Skin of body (tissue), 2 donors: Measurements from ENCODE around the gene NEDD4L. TPM values are rescaled to one million over a fixed set of nuclear protein-coding genes. Genes with fewer than 3 reads are reported as not detected.
"Not testable (repeated sequence)": the region's sequence is repeated elsewhere in the genome, so short reads cannot be mapped to it uniquely, and the experiment has no call there.

ENCODE experiments used
- DNase-seq: peaks from one replicate; lab custom pipeline; 2025; lab: John Stamatoyannopoulos, UW
- total RNA-seq: library from RNA; depleted of rRNA; stranded (reverse); fragments of >200 nt; gene quantifications from one replicate; pipeline ENCODE4 v1.2.3, GENCODE V29; 2014

NEDD4L gene
- total RNA-seq, 1 donor from 2014 or later, result 40.1 TPM

DNA sequence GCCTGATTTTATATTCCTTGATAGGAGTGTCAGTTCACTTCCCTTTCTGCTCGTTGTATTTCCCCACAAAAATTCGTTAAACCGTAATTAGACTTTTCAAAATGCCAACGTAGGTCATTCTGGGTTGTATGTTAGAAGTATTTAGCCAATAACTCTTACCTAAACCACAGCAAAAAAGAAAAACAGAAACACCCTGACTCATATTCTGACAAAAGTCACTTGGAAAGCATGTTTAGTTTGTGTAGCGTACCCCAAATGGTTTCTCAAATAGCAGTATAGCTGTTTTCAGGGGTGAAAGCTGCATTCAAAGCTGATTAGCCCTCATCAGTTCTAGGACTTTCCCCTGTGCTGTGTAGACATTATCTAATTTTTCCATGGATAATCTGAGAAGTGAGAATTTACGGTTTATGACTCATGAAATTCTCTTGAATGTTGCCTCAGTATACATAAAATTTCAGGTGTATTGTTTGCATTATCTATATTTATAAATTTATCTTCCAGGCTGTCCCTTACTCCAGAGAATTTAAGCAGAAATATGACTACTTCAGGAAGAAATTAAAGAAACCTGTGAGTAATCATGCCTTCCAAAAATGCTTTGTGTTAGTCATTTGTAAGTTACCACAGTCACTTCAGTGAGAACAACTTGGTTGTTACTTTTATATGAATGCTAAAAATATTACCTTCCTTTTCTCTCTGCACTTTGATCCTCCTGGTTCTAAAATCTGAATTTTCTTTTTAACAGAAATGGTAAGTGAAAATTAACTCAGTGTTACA, 319.9 kb downstream of the NEDD4L start:
- DNase-seq, result no peak

DNA sequence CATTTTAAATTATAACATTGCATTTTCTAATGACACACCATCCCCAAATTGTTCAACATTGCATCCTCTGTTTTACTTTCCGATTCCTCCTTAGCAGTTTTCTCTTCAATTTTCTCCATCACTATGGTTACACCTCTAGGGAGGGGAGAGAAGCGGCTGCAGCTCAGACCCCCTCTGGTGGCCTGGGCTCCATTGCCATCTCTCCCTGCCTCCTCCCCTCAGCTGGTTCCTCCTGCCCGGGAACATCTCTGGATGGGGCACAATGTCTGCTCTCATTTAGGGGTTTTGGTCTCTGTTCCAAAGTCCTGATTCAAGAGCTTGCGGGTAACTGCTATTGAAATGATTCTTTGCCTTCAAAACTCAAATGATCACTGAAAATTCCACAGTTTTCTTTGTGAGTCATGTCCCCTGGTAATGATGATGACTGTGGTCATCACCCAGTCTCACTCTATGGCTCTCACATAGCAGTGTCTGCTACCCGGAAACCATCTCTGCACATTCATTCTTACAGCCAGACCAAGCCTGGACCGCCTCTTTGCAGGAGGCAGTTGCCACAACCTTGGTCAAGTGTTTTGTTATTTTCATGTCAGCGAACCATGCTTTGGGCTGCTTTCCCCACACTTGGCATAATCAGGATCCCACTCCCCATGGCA, 321.0 kb downstream of the NEDD4L start:
- DNase-seq, result no peak

DNA sequence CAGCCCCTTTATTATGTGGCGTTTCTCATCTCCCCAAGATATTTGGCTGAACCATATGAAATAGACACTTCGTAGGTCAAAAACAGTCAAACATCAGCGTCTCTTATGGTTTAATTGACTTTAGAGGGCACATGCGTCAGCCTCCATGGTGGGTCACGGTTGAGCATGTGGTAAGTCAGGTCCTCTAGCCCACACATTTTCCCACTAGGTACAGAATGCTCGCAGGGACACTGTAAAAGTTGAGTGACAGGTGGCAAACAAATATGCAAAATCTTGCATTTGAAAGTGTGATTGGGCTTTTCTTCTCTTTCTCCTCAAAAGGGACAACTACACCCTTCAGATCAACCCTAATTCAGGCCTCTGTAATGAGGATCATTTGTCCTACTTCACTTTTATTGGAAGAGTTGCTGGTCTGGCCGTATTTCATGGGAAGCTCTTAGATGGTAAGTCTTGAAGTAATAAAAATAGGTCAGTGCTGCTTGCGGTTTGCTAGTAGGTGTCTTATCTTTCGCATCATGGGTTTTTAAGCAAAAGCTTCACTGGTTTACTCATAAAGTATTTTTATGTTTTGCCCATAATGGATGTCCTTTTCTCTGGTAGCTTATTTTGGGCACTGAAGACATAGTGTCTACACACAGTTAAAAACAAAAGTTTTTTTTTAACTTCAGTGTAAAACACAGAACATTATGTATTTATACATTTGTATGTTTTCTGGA, 323.6 kb downstream of the NEDD4L start:
- DNase-seq, result no peak

DNA sequence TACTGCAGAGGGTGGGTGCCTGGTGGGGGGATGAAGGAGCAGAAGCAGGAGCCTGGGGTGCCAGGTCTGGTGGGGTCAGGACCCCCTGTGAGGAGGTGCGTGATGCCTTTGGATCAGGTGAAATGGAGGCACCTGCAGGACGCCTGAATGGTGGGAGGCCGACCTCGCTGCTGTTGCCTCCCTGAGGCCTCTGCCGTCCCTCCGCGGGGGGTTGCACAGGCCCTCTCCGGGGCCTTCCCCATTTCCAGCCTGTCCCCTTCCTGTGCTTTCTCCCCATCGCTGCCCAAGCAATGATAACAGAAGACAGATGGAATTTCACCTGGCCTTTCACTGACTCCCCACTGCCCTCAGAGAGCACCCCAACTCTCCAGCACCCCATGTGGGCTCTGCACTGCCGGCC, 325.6 kb downstream of the NEDD4L start:
- DNase-seq, result no peak

DNA sequence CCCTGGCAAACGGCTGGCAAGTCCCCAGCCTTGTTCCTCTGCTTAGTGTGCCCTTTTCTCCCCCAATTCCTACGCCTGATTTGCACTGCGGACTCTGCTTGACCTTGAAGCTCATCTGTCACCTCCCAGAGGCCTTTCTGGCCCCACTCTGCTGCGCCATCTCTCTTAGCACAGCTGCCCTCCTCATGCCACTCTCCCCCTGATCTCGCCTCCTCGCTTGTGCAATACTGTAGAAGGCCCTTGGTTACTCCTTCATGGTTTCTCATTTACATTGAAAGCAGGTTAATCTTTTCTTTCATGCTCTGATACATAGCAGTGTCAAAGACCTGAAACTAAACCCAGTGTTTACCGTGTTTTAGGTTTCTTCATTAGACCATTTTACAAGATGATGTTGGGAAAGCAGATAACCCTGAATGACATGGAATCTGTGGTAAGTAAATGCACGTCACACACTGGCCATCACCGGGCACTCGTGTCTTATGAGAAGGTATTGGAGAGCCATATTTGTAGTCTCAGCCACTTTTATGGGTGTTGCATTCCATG, 326.1 kb downstream of the NEDD4L start:
- no peak for DNase-seq

DNA sequence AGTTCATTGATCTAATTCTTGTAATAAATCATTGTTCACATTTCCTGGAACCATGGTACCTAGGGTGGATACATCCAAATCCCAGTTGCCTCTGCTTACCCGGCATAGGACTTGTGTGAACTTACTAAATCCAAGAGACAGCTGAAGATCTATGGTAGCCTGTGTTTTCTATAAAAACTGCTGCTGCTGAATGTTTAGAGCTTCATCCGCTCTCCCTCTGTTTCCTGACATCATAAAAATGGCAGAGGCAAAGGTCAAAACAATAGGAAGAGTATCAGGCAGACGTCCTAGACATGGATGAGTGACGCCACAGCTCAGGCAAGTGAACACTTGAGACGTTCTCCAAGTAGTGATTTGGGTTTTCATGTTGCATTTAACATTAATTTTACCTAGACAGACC, 326.6 kb downstream of the NEDD4L start:
- no peak for DNase-seq

DNA sequence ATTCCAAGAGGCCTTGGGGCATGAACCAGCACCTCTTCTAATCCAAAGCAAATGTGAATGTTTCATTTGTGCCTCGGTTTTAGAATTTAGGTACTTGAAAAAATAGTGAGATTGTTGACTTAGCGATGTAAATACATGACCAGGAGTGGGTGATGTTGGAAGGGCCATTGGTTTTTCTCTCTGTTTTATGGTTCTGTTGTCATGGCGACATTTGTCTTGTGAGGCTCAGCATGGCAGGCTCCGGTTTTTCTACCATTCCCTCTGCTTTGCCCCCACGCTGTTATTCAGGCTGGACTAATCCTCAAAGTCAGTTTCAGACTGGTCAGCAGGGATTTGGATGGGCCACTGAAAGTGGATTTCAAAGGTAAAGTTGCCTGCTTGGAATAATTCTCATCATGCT, 329.5 kb downstream of the NEDD4L start:
- DNase-seq, result no peak

DNA sequence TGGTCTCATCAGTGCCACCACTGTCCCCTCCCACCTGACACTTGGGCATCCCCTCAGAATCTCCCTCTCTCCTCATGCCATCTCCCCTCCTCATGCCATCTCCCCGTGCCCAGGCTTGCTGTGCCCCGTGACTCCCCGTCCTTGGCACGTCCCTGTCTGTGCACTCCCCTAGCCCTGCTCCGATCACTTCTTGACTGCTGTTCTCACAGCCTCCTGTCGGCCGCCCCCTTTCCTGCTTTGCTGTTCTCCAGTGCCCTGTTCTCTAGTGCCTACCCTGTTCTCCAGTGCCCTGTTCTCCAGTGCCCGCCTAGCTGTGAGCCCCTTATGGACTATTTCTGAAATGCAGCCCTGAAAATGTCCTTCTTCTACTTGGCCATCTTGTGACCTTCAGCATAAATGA, 331.0 kb downstream of the NEDD4L start:
- DNase-seq, result no peak

DNA sequence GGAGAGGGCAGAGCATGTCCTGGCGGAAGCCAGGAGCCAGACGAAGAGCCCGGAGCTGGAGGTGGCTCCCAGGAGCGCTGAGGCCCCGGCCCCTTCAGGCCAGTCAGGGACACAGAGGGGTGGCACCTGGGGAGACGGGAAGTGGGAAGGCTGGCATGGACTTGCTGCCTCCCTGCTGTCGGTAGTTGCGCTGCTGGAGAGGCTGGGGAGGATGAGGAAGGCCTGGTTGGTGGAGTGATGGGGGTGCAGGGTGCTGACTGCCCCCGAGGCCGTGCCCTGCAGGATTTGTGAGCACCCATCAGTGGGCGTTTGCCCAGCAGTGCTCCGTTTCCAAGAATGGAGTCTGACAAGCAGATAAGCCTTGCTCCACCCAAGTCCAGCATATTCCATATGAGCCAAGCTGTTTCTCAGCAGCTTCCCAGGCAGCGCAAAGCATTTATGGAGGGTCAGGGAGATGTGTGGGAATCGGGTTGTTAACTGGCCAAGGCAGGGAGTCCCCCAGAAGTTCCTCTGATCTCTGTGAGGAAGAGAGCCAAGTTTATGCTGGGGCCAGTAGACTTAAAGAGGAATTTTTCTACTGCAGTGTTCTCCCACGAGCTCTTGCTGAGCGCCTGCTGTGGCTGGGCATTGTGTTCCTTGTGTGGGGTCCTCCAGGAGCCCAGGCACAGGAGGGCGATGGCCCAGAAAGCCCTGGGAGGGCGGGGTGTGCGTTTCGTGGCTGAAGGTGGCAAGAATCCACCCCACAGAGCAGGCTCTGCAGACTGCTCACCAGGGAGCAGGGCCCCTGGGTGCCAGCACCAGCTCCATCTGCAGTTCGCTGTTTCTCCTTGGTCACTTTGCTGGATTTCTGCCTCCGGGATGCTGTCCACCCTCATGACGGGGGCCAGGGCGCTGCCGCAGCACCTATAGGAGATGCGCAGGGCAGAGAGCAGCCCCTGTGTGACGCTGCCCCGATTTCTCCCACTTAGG, 334.7 kb downstream of the NEDD4L start:
- DNase-seq, result no peak

DNA sequence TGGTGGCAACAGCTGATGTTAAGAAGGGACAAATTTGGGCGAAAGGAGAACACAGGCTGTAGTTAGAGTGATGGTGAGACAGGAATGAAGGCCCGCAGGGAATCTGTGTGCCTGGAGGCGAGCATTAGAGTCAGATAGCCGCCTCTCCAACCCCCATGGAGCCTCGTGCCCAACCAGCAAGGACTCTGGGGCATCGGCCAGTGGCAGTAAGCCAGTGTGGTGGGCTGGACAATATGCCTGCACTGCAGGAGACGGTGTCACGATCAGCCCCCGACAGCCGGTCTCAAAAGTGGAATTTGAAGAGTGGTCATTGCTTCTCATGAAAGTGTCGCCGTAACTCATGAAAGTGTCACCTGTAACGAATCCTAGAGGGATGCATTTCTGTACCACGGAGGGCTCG, 335.4 kb downstream of the NEDD4L start:
- no peak for DNase-seq

DNA sequence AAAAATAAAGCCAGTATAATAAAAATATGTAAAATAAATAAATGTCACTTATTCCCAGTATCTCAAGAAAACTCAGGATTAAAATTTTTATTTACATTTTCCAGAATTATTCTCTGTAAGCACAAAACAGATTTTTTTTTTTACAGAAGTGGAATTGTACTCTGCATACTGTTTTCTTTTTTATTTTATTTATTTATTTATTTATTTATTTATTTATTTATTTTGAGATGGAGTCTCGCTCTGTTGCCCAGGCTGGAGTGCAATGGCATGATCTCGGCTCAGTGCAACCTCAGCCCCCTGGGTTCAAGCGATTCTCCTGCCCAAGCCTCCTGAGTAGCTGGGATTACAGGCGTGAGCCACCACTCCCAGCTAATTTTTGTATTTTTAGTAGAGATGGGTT, 336.1 kb downstream of the NEDD4L start:
- not testable (repeated sequence) for DNase-seq

DNA sequence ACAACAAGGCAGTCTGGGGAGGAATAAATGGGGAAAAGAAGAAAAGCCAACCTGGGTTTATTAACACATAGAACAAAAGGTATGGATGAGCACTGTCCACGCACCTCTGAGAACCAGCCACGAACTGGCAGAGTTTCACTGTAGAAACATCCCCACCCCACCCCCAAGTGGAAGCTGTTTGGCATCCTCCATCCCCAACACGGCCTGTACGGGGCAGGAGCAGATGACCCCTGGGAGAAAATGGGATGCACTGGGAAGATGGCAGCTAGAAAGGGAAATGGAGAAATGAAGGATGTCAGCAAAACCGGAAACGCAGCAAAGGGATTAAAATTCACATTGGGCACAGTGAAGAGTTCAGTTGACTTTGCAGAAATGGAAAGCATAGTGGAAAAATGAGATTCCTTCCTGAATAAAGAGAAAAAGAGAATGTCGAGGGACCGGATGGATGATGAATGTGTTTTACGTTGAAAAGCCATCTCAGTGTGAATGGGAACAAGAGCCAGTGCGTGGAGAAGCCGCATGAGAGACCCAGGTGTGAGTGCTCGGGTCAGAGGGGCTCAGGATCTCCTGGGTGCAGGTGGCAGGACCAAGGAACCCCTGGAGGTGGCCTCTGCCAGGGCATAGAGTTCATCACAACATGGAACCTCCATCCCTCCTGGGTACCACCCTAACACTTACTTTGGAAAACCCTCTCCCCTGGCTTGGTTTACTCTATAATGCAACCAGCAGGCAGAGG, 337.8 kb downstream of the NEDD4L start:
- DNase-seq, result no peak

DNA sequence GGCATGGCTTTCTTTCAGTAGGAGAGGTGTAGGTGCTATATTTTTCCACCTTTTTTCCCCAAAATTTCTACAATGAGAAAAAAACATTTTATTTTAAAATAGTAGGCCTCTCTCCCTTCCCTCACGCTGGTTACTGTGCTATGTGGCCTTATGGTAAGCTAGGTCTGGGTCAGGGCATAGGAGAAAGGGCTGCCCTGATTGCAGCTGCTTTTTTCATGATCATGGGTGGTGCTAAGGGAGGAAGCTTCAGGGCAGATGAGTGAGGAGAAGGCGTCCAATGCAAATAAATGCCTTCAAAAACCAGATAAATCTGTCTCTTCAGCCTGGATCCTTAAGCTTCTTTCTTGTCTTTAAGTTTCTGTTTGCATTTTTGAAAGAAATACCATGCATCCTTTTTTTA, 338.4 kb downstream of the NEDD4L start:
- DNase-seq, result no peak

DNA sequence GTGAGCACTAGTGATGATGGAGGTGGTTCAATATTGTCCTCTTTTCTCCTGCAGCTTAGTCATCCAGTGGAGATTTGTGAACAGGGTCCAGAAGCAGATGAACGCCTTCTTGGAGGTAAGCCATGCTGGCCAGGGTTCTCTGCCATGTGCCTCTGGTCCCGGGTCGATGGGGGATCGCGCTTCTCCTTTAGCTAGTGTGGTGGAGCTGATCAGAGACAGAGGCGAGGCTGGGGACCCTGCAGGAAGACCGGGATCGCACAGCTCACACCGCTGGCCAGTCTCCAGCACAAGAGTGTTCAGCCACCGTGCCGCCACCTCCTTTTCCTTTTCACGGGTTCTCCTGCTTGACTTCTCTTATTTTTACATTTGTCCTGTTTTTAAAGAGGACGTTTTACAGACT, 341.4 kb downstream of the NEDD4L start:
- DNase-seq, result no peak

DNA sequence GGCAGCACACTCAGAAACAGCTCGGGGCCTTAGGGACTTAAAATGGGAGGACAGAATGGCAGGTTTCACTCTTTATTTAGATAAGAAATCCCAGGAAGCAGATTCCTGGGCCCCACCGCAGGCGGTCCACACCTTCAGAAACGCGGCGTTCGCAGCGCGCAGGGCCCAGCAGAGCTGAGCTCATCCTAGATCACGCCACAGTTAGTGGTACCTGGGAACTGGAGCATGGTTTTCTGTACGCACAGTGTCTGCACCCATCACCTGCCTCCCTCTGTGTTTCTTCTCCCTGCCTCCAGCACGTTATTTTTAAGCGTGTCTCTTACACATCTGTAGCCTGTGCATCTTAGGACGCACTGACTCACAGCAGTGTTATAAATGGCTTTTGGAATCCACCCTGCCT, 342.8 kb downstream of the NEDD4L start:
- DNase-seq, result no peak

DNA sequence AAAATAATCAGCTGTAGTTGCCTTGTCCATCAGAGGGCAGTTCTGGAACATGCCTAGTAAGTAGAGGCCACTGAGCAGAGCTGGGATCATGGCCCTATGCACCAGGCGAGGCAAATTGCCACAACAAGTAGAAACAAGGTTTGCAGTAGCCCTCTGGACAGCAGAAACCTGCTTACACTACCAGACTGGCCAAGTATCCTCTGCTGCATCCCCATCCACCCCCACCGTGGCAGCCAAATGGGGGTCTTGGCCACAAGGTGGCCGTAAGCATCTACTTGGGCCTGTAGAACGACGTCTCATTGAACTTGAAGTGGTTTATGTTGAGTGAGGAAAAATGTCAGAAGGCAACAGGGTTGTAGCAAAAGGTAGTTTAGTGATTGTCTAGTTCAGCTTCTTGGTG, 343.7 kb downstream of the NEDD4L start:
- no peak for DNase-seq

DNA sequence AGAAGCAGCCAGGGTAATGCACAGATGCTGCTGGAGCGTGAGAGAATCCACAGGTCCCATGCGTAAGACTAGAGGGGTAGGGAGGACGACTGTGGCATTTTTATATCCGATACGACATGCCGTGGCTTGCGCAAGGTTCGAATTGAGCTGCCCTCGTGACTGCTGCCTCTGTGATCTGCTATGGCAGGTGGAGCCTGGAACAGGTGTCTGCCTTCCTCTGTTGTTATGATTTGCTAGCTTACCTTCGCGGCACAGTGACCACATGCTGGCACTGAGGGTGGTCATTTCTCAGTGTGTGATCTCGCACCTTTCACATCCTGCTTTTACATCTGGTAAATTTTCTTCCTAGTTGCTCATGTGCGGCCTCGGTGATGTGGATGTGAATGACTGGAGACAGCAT, 344.7 kb downstream of the NEDD4L start:
- no peak for DNase-seq

DNA sequence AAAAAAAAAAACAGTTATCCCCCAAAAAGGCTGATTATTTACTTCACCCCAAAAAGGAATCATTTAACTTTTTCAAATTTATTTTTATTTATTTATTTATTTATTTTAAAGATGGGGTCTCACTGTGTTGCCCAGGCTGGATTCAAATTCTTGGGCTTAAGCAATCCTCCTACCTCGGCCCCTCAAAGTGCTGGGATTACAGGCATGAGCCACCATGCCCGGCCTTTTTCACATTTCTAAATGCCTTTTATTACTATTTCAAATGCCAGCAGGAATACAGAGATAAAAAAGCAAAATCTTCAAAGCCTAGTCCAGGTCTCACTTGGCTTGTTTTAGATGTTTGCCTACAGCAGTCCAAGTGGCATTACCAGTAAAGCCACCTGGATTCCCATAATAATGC, 345.7 kb downstream of the NEDD4L start:
- DNase-seq, result no peak

DNA sequence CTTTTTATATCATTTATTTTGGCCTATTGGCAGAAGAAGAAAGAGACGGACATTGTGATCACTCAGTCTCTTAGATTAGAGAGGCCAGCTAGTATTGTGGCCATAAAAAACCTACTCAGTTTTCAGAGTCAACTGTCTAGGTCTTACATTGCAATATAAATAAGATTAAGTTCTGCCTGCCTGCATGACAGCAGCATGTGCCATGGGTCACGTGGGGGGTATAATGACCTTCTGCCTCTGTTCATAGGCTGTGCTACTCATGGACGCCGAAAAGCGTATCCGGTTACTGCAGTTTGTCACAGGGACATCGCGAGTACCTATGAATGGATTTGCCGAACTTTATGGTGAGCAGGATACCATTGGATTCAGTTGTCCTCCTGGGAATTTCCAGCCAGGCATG, 346.4 kb downstream of the NEDD4L start:
- DNase-seq, result no peak

DNA sequence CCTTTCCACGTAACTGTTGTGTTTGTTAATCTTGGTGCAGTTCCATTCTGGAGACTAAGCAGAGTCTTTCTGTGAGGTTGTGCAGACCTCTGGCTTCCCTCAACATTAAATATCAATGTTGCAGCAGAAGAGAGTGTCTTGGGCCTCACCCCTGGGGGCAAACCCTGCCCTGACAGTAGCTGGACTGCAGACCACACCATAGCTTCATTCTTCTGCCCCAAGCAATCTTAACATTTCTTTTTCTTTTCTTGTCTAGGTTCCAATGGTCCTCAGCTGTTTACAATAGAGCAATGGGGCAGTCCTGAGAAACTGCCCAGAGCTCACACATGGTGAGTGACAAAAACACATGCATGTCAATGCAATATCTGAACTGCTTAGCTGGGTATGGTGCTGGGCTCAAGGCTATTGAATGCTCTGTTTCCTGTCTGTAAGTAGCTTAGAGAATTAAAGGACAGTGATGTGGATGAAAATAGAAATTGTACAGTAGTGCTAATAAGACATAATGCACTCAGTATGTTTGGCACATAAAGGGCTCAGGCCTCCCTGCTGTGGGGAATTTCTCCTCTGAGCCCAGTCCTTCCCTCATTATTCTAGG, 347.3 kb downstream of the NEDD4L start:
- peak; percentile 64 for DNase-seq
